OCI-LY1 (cell line): ENCODE data around the gene IL4.

Experiments used
- H2AFZ ChIP-seq: fragments of 200-600 bp; sonication (generic), shearing (Covaris generic); 2 replicates; pipeline ENCODE4 v1.6.0; 2014; ENCODE audit warnings: antibody characterized with exemption, mild to moderate bottlenecking, low read length
- H3F3A ChIP-seq: fragments of 200-600 bp; sonication (generic), shearing (Covaris generic); 2 replicates; pipeline ENCODE4 v1.6.0; 2014; ENCODE audit warnings: mild to moderate bottlenecking, antibody characterized with exemption, low read length, moderate library complexity; ENCODE audit not compliant: insufficient read depth
- H3K27ac ChIP-seq: fragments of 200-600 bp; sonication (generic); 2 replicates; pipeline ENCODE4 v1.5.1; 2014; ENCODE audit warnings: low read length, mixed run types, mild to moderate bottlenecking, low read depth; ENCODE audit not compliant: poor library complexity, severe bottlenecking
- H3K27me3 ChIP-seq: fragments of 200-600 bp; sonication (generic); 2 replicates; pipeline ENCODE4 v1.6.0; 2014; ENCODE audit warnings: antibody characterized with exemption, mild to moderate bottlenecking, low read length, moderate library complexity; ENCODE audit not compliant: insufficient read depth
- H3K36me3 ChIP-seq: fragments of 200-600 bp; sonication (generic); 2 replicates; pipeline ENCODE4 v1.6.1; 2014; ENCODE audit warnings: mild to moderate bottlenecking, antibody characterized with exemption, low read length, moderate library complexity, mixed read lengths; ENCODE audit not compliant: insufficient read depth
- H3K4me1 ChIP-seq: fragments of 200-600 bp; sonication (generic); 2 replicates; pipeline ENCODE4 v1.5.1; 2014; ENCODE audit warnings: mild to moderate bottlenecking, low read length, moderate library complexity; ENCODE audit not compliant: insufficient read depth, severe bottlenecking
- H3K4me2 ChIP-seq: fragments of 200-600 bp; sonication (generic), shearing (Covaris generic); 2 replicates; pipeline ENCODE4 v1.6.1; 2014; ENCODE audit warnings: low read length
- H3K4me3 ChIP-seq: fragments of 200-600 bp; sonication (generic); 2 replicates; pipeline ENCODE4 v1.5.1; 2014; ENCODE audit warnings: low read length, low read depth, mild to moderate bottlenecking, mixed read lengths; ENCODE audit not compliant: poor library complexity, severe bottlenecking
- H3K79me2 ChIP-seq: fragments of 200-600 bp; shearing (Covaris generic); 2 replicates; pipeline ENCODE4 v1.6.1; 2016; ENCODE audit warnings: mixed run types, low read length, mixed read lengths; ENCODE audit not compliant: insufficient read depth
- H3K9ac ChIP-seq: fragments of 200-600 bp; sonication (generic), shearing (Covaris generic); 2 replicates; pipeline ENCODE4 v1.6.1; 2014; ENCODE audit warnings: mild to moderate bottlenecking, low read length, mixed read lengths
- H3K9me2 ChIP-seq: fragments of 200-600 bp; sonication (generic), shearing (Covaris generic); 2 replicates; pipeline ENCODE4 v1.6.1; 2014; ENCODE audit warnings: low read depth, mild to moderate bottlenecking, low read length, mixed read lengths
- H3K9me3 ChIP-seq: fragments of 200-600 bp; shearing (Covaris generic); 2 replicates; pipeline ENCODE4 v1.6.1; 2014; ENCODE audit warnings: low read length, mixed read lengths
- H4K20me1 ChIP-seq: fragments of 200-600 bp; sonication (generic), shearing (Covaris generic); 2 replicates; pipeline ENCODE4 v1.6.0; 2016; ENCODE audit warnings: mild to moderate bottlenecking, low read length; ENCODE audit not compliant: insufficient read depth
- CTCF ChIP-seq: fragments of 200-600 bp; sonication (generic), shearing (Covaris generic); IDR thresholded peaks from 2 replicates; pipeline ENCODE4 v1.5.1; 2017; ENCODE audit warnings: mild to moderate bottlenecking, antibody characterized with exemption, low read length, moderate library complexity, mixed read lengths
- EZH2 ChIP-seq: fragments of 200-600 bp; sonication (generic), shearing (Covaris generic); IDR thresholded peaks from 2 replicates; pipeline ENCODE4 v1.8.0; 2017; ENCODE audit warnings: borderline replicate concordance, mixed run types, mild to moderate bottlenecking, antibody characterized with exemption, low read length, moderate library complexity, mixed read lengths

IL4 gene

DNA sequence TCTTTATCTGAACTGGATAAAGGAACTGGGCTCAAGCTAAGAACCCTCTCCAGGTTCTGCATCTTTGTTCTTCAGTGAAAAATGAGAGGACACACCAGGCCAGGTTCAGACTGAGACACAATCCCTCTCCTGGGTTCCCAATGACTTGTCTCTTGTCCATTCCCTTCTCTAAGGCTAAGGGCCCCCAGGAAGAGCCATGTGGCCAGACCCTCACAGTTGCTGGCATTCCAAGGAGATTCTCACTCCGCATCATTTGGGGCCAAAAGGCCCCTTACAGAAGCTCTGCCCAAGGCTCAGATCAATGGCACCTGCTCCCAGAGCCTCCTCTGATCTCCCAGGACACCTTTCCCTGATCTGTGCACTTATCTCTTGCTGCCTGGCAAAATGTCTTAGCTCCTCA is 4.9 kb downstream of the IL4 start:
- Histone ChIP-seq H2AFZ (no peak overlapping the region), H3K4me3 (no peak overlapping the region)

GRCh38 chr5:132679166-132679565 is 5.4 kb downstream of the IL4 start:
- H3K36me3 ChIP-seq = no peaks in the 10 kb centered on the region
- H4K20me1 ChIP-seq = no peaks in the 10 kb centered on the region
- no peaks in the 10 kb centered on the region for H3K79me2 ChIP-seq
- H3K4me3 ChIP-seq = no peak overlapping the region
- no peak overlapping the region for H3K27ac ChIP-seq
- no peaks in the 10 kb centered on the region for H3K9me3 ChIP-seq
- no peak overlapping the region for H3K4me2 ChIP-seq
- no peaks in the 10 kb centered on the region for H3F3A ChIP-seq
- H3K27me3 ChIP-seq = no peaks in the 10 kb centered on the region
- TF ChIP-seq EZH2 (no peak), CTCF (no peak)
- no peaks in the 10 kb centered on the region for H3K9me2 ChIP-seq
- peaks cover 23% of the 10 kb centered on the region for H3K4me1 ChIP-seq
- no peak overlapping the region for H2AFZ ChIP-seq
- no peak overlapping the region for H3K9ac ChIP-seq

More for the DNA sequence above, 4.9 kb downstream of the IL4 start:
- H3K79me2 ChIP-seq = no peaks in the 10 kb centered on the region
- H3K27ac ChIP-seq = no peak overlapping the region
- no peak overlapping the region for H3K9ac ChIP-seq
- no peaks in the 10 kb centered on the region for H3K36me3 ChIP-seq
- H3F3A ChIP-seq = no peaks in the 10 kb centered on the region
- no peaks in the 10 kb centered on the region for H3K27me3 ChIP-seq
- no peak for TF ChIP-seq EZH2
- TF ChIP-seq CTCF = no peak
- H3K4me2 ChIP-seq = no peak overlapping the region
- H3K4me1 ChIP-seq = peaks cover 23% of the 10 kb centered on the region
- H4K20me1 ChIP-seq = no peaks in the 10 kb centered on the region
- H3K9me2 ChIP-seq = no peaks in the 10 kb centered on the region
- H3K9me3 ChIP-seq = no peaks in the 10 kb centered on the region

- Histone ChIP-seq H3K79me2 (no peaks in the 10 kb centered on the region), H3K4me2 (no peak overlapping the region), H3K27me3 (no peaks in the 10 kb centered on the region), H3K9ac (no peak overlapping the region), H3K9me2 (no peaks in the 10 kb centered on the region), H2AFZ (no peak overlapping the region), H4K20me1 (no peaks in the 10 kb centered on the region), H3K4me1 (peaks cover 23% of the 10 kb centered on the region), H3K4me3 (no peak overlapping the region), H3F3A (no peaks in the 10 kb centered on the region), H3K27ac (no peak overlapping the region), H3K9me3 (no peaks in the 10 kb centered on the region), H3K36me3 (no peaks in the 10 kb centered on the region)
- TF ChIP-seq CTCF (no peak), EZH2 (no peak)
Observed at GRCh38 chr5:132679717-132680380, 6.1 kb downstream of the IL4 start.
